K562 (cell line): ENCODE measurements around the gene FAM149A. TPM values are rescaled to one million over a fixed set of nuclear protein-coding genes. Genes with fewer than 3 reads are reported as not detected.
A peak's percentile ranks its signal among the peaks of the same experiment; 100 is the strongest.

ENCODE experiments used
- ATF4 ChIP-seq: fragments of 450-650 bp; formaldehyde crosslinking; IDR thresholded peaks from 2 replicates; pipeline ENCODE4 v1.4.0; 2022; ENCODE audit warnings: mild to moderate bottlenecking, moderate library complexity
- CHD7 ChIP-seq: fragments of 200-600 bp; sonication (generic); IDR thresholded peaks from one replicate; pipeline ENCODE4 v1.6.1; 2012; ENCODE audit warnings: mild to moderate bottlenecking, low read depth, low read length, inconsistent platforms
- KDM1A ChIP-seq, 2 experiments: fragments of 450-650 bp; IDR thresholded peaks; 2 replicates each; pipeline ENCODE4 v1.6.1; 2016; ENCODE audit warnings: mild to moderate bottlenecking in 2 of 2
- PHF20 ChIP-seq: fragments of 450-650 bp; IDR thresholded peaks from 2 replicates; pipeline ENCODE4 v1.6.1; 2018; ENCODE audit not compliant: partially characterized antibody
- RCOR1 ChIP-seq, 2 experiments: IDR thresholded peaks; 2 replicates each; pipeline ENCODE4 v1.6.1; 2012; ENCODE audit warnings: low read depth in 2 of 2, low read length in 2 of 2, borderline replicate concordance in 1 of 2, improper control_type of control experiment in 1 of 2
- SFPQ ChIP-seq: fragments of 200-400 bp; formaldehyde crosslinking; IDR thresholded peaks from 2 replicates; pipeline ENCODE4 v1.6.1; 2017; ENCODE audit warnings: mild to moderate bottlenecking, low read depth, low read length, moderate library complexity
- SIN3A ChIP-seq, 2 experiments: fragments of 150-350 bp in 1 of 2; IDR thresholded peaks; 2 replicates each; pipeline ENCODE4 v1.6.1; 2011 to 2016; ENCODE audit warnings: borderline replicate concordance in 2 of 2, low read depth in 2 of 2, low read length in 2 of 2, mild to moderate bottlenecking in 2 of 2, moderate library complexity in 2 of 2; ENCODE audit not compliant: control insufficient read depth in 1 of 2
- SPI1 ChIP-seq: IDR thresholded peaks from 2 replicates; pipeline ENCODE4 v1.6.1; 2011; ENCODE audit warnings: low read depth, low read length, control low read depth, borderline replicate concordance
- SRSF7 ChIP-seq: fragments of 200-400 bp; formaldehyde crosslinking; optimal IDR thresholded peaks from 2 replicates; pipeline ENCODE3; 2017; ENCODE audit warnings: mild to moderate bottlenecking, low read depth, low read length
- TAF1 ChIP-seq: IDR thresholded peaks from 2 replicates; pipeline ENCODE4 v1.6.1; 2011; ENCODE audit warnings: mild to moderate bottlenecking, low read length, moderate library complexity; ENCODE audit not compliant: insufficient read depth, control insufficient read depth, severe bottlenecking; ENCODE audit errors: extremely low read depth
- WHSC1 ChIP-seq: IDR thresholded peaks from one replicate; pipeline ENCODE4 v1.6.1; 2012; ENCODE audit warnings: low read length, control low read depth, inconsistent platforms
- polyA plus RNA-seq, 8 experiments: library from polyadenylated mRNA; depleted of rRNA in 4 of 8; stranded (reverse) in 5 of 8; unstranded in 3 of 8; fragments of >200 nt; fragmentation: Nextera tagmentation in 2 of 8; fragmentation: Illumina TruSeq in 1 of 8; extraction: Ambion mirVana in 2 of 8; extraction: Trizol in 1 of 8; gene quantifications; 2 replicates each; pipeline versions ENCODE4 v1.2.1 to v1.2.3, GENCODE V29; 2011 to 2014; ENCODE audit warnings: inconsistent platforms in 1 of 8, missing spikeins in 1 of 8
- total RNA-seq, 7 experiments: library from RNA; depleted of rRNA in 6 of 7; stranded (reverse); fragments of >200 nt in 6 of 7; fragmentation: Illumina TruSeq in 2 of 7; extraction: Trizol in 2 of 7; gene quantifications; 2 replicates each; pipeline versions ENCODE4 v1.2.1 to v1.2.3, GENCODE V29; 2011 to 2021; ENCODE audit warnings: low replicate concordance in 1 of 7

FAM149A gene
- total and polyA plus RNA-seq, 9 of the 15 experiments (the other 6 are each of a cell fraction or from before 2014, with no cell fraction given), result not detected

DNA sequence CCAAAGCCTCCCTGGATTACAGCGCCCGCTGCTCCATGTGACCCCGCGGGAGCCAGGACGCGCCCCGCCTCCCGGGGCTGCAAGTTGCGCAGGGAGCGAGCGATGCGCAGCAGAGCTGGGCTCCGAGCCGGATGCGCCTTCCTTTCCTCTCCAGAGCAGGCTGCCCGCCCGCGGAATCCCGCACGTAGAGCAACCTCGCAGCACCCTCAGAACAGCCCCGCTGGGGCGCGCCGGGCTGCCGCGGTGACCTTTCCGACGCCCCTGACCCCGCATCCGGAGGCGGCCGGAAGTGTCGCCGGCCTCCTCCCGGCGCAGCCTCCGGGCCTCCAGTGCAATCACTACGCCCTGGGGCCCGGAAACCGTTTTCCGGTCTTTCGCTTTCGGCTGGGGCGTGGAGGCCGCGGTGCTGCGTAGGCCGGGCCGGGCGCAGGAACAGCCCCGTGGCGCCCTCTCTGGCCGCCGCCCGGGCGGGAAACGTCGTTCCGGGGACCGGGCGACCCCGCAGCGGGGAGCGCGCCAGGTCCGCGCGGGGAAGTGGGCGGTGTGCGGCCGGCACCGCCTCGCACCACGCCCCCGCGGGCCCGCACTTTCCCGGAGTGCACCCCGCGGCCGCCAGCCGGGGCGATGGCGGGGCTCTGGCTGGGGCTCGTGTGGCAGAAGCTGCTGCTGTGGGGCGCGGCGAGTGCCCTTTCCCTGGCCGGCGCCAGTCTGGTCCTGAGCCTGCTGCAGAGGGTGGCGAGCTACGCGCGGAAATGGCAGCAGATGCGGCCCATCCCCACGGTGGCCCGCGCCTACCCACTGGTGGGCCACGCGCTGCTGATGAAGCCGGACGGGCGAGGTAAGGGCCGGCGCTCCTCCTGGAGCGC lies 86.9 kb downstream of the FAM149A start, which contains the start of gene CYP4V2 (continued):
- TF ChIP-seq CHD7, result peak; percentile 16
- TF ChIP-seq SRSF7, result no peak
- peak; percentile 72 for TF ChIP-seq PHF20
- peak; percentile 75; a peak in 3 of 4 replicates for TF ChIP-seq RCOR1 (IDR thresholded peaks at IDR 0.05; ENCODE audit: borderline replicate concordance in 1 of 2, low read depth in 2 of 2, low read length in 2 of 2)
- TF ChIP-seq KDM1A (IDR thresholded peaks at IDR 0.05), result peak; percentile 40 to 69; a peak in 2 of 4 replicates
- peak; percentile 29 to 65; a peak in 2 of 4 replicates for TF ChIP-seq SIN3A (IDR thresholded peaks at IDR 0.05; ENCODE audit: borderline replicate concordance in 2 of 2, control insufficient read depth in 1 of 2, low read depth in 2 of 2, low read length in 2 of 2)
- no peak for TF ChIP-seq ATF4 (CRISPR knock-in tag)
- no peak for TF ChIP-seq SFPQ
- no peak for TF ChIP-seq SPI1
- peak; percentile 55 for TF ChIP-seq TAF1
- TF ChIP-seq WHSC1, result no peak
